ENCODE results near the gene SLC39A11.
"Not testable (repeated sequence)": the region's sequence is repeated elsewhere in the genome, so short reads cannot be mapped to it uniquely, and the experiment has no call there.

Gene SLC39A11

GRCh38 chr17:72825218-72825617 lies 267.3 kb downstream of the SLC39A11 start:
- TF ChIP-seq CTCF (conservative IDR thresholded peaks at IDR 0.05; ENCODE audit: low read depth, low read length): no peak
- DNase-seq (ENCODE audit: low read depth): no peak
- H3K4me3 ChIP-seq (ENCODE audit: low read length): no peak overlapping the region

GRCh38 chr17:72824267-72824666 lies 268.2 kb downstream of the SLC39A11 start:
- not testable (repeated sequence) for H3K4me3 ChIP-seq (ENCODE audit: low read length); DNase-seq (ENCODE audit: low read depth)

GRCh38 chr17:72822358-72823023 lies 270.0 kb downstream of the SLC39A11 start:
- TF ChIP-seq CTCF (conservative IDR thresholded peaks at IDR 0.05; ENCODE audit: low read depth, low read length): no peak
- H3K4me3 ChIP-seq (ENCODE audit: low read length): no peak overlapping the region
- peak; percentile 11 for DNase-seq (ENCODE audit: low read depth)

- no peak for DNase-seq (ENCODE audit: low read depth)
- H3K4me3 ChIP-seq (ENCODE audit: low read length): no peak overlapping the region
- no peak for TF ChIP-seq CTCF (conservative IDR thresholded peaks at IDR 0.05; ENCODE audit: low read depth, low read length)
Measured at GRCh38 chr17:72816406-72816805, 276.1 kb downstream of the SLC39A11 start.

GRCh38 chr17:72813481-72813880 lies 279.0 kb downstream of the SLC39A11 start:
- no peak for TF ChIP-seq CTCF (conservative IDR thresholded peaks at IDR 0.05; ENCODE audit: low read depth, low read length)
- no peak overlapping the region for H3K4me3 ChIP-seq (ENCODE audit: low read length)
- DNase-seq (ENCODE audit: low read depth): no peak

- no peak overlapping the region for H3K4me3 ChIP-seq (ENCODE audit: low read length)
- DNase-seq (ENCODE audit: low read depth): no peak
- no peak for TF ChIP-seq CTCF (conservative IDR thresholded peaks at IDR 0.05; ENCODE audit: low read depth, low read length)
Measured at GRCh38 chr17:72812823-72813222, 279.7 kb downstream of the SLC39A11 start.

GRCh38 chr17:72811976-72812687 lies 280.4 kb downstream of the SLC39A11 start:
- no peak for TF ChIP-seq CTCF (conservative IDR thresholded peaks at IDR 0.05; ENCODE audit: low read depth, low read length)

More at GRCh38 chr17:72811976-72812687, 280.4 kb downstream of the SLC39A11 start:
- H3K4me3 ChIP-seq (ENCODE audit: low read length): no peak overlapping the region
- no peak for DNase-seq (ENCODE audit: low read depth)
